Stimulated activated naive CD4-positive, alpha-beta T cell treated with Interleukin-2 at 50 U/mL for 16 hours (primary cell): ENCODE measurements around the gene ANXA9.

Experiments
- DNase-seq: peaks from one replicate; lab custom pipeline; 2025; lab: John Stamatoyannopoulos, UW

Gene ANXA9

GRCh38 chr1:150974580-150975478, 7.3 kb upstream of the ANXA9 start, which contains the start of gene CERS2:
CERS2 (minus strand) TSS chr1:150974835; CDS start chr1:150969090, 5,745 bp downstream.
- DNase-seq: peak; percentile 63

GRCh38 chr1:150976401-150976821, 5.7 kb upstream of the ANXA9 start:
- DNase-seq: no peak

GRCh38 chr1:150976879-150977694, 5.0 kb upstream of the ANXA9 start:
- DNase-seq: peak; percentile 68

- peak; percentile 84 for DNase-seq
These were observed 2.7 kb upstream of the ANXA9 start for GRCh38 chr1:150979092-150980056.

- DNase-seq: no peak
These were observed 801 bp upstream of the ANXA9 start for GRCh38 chr1:150981177-150981804.

GRCh38 chr1:150985179-150985825, 3.2 kb downstream of the ANXA9 start:
- no peak for DNase-seq

GRCh38 chr1:150987924-150988323, 5.8 kb downstream of the ANXA9 start:
- DNase-seq: no peak

GRCh38 chr1:150992626-150993025, 10.5 kb downstream of the ANXA9 start:
- DNase-seq: no peak

GRCh38 chr1:150994248-150994647, 12.2 kb downstream of the ANXA9 start:
- DNase-seq: no peak

- DNase-seq: no peak
These were observed 13.4 kb downstream of the ANXA9 start for GRCh38 chr1:150995460-150995859.

GRCh38 chr1:150995896-150996295, 13.8 kb downstream of the ANXA9 start:
- no peak for DNase-seq

- DNase-seq: no peak
These were observed 15.2 kb downstream of the ANXA9 start for GRCh38 chr1:150997126-150997872.

- DNase-seq: no peak
These were observed 15.9 kb downstream of the ANXA9 start for GRCh38 chr1:150997949-150998348.

GRCh38 chr1:150999051-150999674, 17.1 kb downstream of the ANXA9 start:
- DNase-seq: no peak

GRCh38 chr1:150999926-151000325, 17.8 kb downstream of the ANXA9 start:
- DNase-seq: no peak

- DNase-seq: no peak
These were observed 18.3 kb downstream of the ANXA9 start for GRCh38 chr1:151000408-151000807.

GRCh38 chr1:151001602-151002001, 19.5 kb downstream of the ANXA9 start:
- no peak for DNase-seq

- DNase-seq: no peak
These were observed 20.0 kb downstream of the ANXA9 start for GRCh38 chr1:151002051-151002450.

GRCh38 chr1:151002611-151003010, 20.5 kb downstream of the ANXA9 start:
- no peak for DNase-seq
